HG02763 (cell line): Measurements from ENCODE around the gene THBS1.

Source experiments
- ATAC-seq: cut with Tn5 transposase; IDR thresholded peaks from one replicate; pipeline ENCODE4 v1.9.1; 2021; ENCODE audit warnings: mild to moderate bottlenecking, moderate library complexity; ENCODE audit not compliant: unreplicated experiment

THBS1 gene

GRCh38 chr15:39588531-39589192 is 7.8 kb downstream of the THBS1 start:
- no peak for ATAC-seq

- no peak for ATAC-seq
Measured at GRCh38 chr15:39589193-39589814, 8.4 kb downstream of the THBS1 start.

- no peak for ATAC-seq
Measured at GRCh38 chr15:39589815-39590644, 9.2 kb downstream of the THBS1 start.

- no peak for ATAC-seq
Measured at GRCh38 chr15:39591141-39591895, 10.4 kb downstream of the THBS1 start.

GRCh38 chr15:39591896-39592315 is 11.0 kb downstream of the THBS1 start:
- ATAC-seq = no peak

- ATAC-seq = no peak
Measured at GRCh38 chr15:39592500-39592899, 11.6 kb downstream of the THBS1 start.

GRCh38 chr15:39593071-39593655 is 12.3 kb downstream of the THBS1 start:
- ATAC-seq = no peak

- ATAC-seq = no peak
Measured at GRCh38 chr15:39593656-39594445, 13.0 kb downstream of the THBS1 start.

- ATAC-seq = no peak
Measured at GRCh38 chr15:39594446-39595337, 13.8 kb downstream of the THBS1 start.

- no peak for ATAC-seq
Measured at GRCh38 chr15:39595338-39596221, 14.7 kb downstream of the THBS1 start.

GRCh38 chr15:39596358-39597051 is 15.6 kb downstream of the THBS1 start:
- no peak for ATAC-seq

- no peak for ATAC-seq
Measured at GRCh38 chr15:39597336-39597735, 16.5 kb downstream of the THBS1 start.

GRCh38 chr15:39597751-39598185 is 16.9 kb downstream of the THBS1 start:
- no peak for ATAC-seq

GRCh38 chr15:39598186-39598850 is 17.4 kb downstream of the THBS1 start:
- no peak for ATAC-seq

GRCh38 chr15:39598958-39599845 is 18.3 kb downstream of the THBS1 start:
- ATAC-seq = no peak

- no peak for ATAC-seq
Measured at GRCh38 chr15:39599871-39600270, 19.0 kb downstream of the THBS1 start.
